SIG-M5 (cell line): Measurements from ENCODE around the gene DISP3.

Source experiments
- DNase-seq: peaks from one replicate; lab custom pipeline; 2025; lab: John Stamatoyannopoulos, UW

The DISP3 gene

GRCh38 chr1:11514366-11514765 lies 35.4 kb downstream of the DISP3 start:
- no peak for DNase-seq

GRCh38 chr1:11515368-11516300 lies 36.7 kb downstream of the DISP3 start:
- DNase-seq = no peak

- no peak for DNase-seq
Measured at GRCh38 chr1:11516961-11517635, 38.1 kb downstream of the DISP3 start.

- no peak for DNase-seq
Measured at GRCh38 chr1:11518016-11518701, 39.2 kb downstream of the DISP3 start.

- no peak for DNase-seq
Measured at GRCh38 chr1:11518791-11519628, 40.1 kb downstream of the DISP3 start.

- no peak for DNase-seq
Measured at GRCh38 chr1:11519629-11520031, 40.7 kb downstream of the DISP3 start.

GRCh38 chr1:11520531-11521233 lies 41.7 kb downstream of the DISP3 start:
- no peak for DNase-seq

GRCh38 chr1:11521582-11522399 lies 42.8 kb downstream of the DISP3 start:
- DNase-seq = no peak

GRCh38 chr1:11522400-11523235 lies 43.7 kb downstream of the DISP3 start:
- DNase-seq = no peak

GRCh38 chr1:11523261-11523660 lies 44.3 kb downstream of the DISP3 start:
- no peak for DNase-seq

- DNase-seq = no peak
Measured at GRCh38 chr1:11523746-11524464, 45.0 kb downstream of the DISP3 start.

- no peak for DNase-seq
Measured at GRCh38 chr1:11524465-11525150, 45.7 kb downstream of the DISP3 start.

- no peak for DNase-seq
Measured at GRCh38 chr1:11525151-11525505, 46.2 kb downstream of the DISP3 start.

GRCh38 chr1:11525516-11525915 lies 46.6 kb downstream of the DISP3 start:
- no peak for DNase-seq

GRCh38 chr1:11526071-11526895 lies 47.3 kb downstream of the DISP3 start:
- no peak for DNase-seq

- DNase-seq = no peak
Measured at GRCh38 chr1:11527541-11528452, 48.8 kb downstream of the DISP3 start.
